Trophoblast cell (in vitro differentiated cells and primary cell): ENCODE data around the gene ABLIM1.
A peak's percentile ranks its signal among the peaks of the same experiment; 100 is the strongest.

ENCODE experiments used
- DNase-seq, 2 donors: peaks; one replicate each; pipeline ENCODE4 v3.0.0-alpha.2; 2016
- H2AFZ ChIP-seq: 2 replicates; pipeline ENCODE4 v1.6.1; 2013; ENCODE audit warnings: low read length, moderate library complexity, mild to moderate bottlenecking; ENCODE audit not compliant: insufficient read depth, poor library complexity
- H2AK5ac ChIP-seq: 2 replicates; pipeline ENCODE4 v1.6.1; 2013; ENCODE audit warnings: mild to moderate bottlenecking, low read length
- H2BK120ac ChIP-seq: 2 replicates; pipeline ENCODE4 v1.6.1; 2013; ENCODE audit warnings: low read length, mild to moderate bottlenecking, moderate library complexity; ENCODE audit not compliant: insufficient read depth, poor library complexity
- H2BK12ac ChIP-seq: 2 replicates; pipeline ENCODE4 v1.6.1; 2013; ENCODE audit warnings: mild to moderate bottlenecking, low read length, moderate library complexity
- H2BK5ac ChIP-seq: 2 replicates; pipeline ENCODE4 v1.6.1; 2013; ENCODE audit warnings: low read length, low read depth, moderate library complexity, mild to moderate bottlenecking; ENCODE audit not compliant: poor library complexity
- H3K14ac ChIP-seq: 2 replicates; pipeline ENCODE4 v1.6.1; 2013; ENCODE audit warnings: mild to moderate bottlenecking, low read length
- H3K18ac ChIP-seq: 2 replicates; pipeline ENCODE4 v1.6.1; 2013; ENCODE audit warnings: mild to moderate bottlenecking, low read length
- H3K23ac ChIP-seq: 2 replicates; pipeline ENCODE4 v1.6.1; 2013; ENCODE audit warnings: low read length
- H3K27ac ChIP-seq: 2 replicates; pipeline ENCODE4 v1.5.1; 2013; ENCODE audit warnings: low read depth, mild to moderate bottlenecking, inconsistent platforms, low read length, moderate library complexity
- H3K27me3 ChIP-seq: 2 replicates; pipeline ENCODE4 v1.6.1; 2013; ENCODE audit warnings: inconsistent platforms, mild to moderate bottlenecking, low read length, moderate library complexity; ENCODE audit not compliant: insufficient read depth
- H3K36me3 ChIP-seq, 2 experiments: 1 replicate in 1 of 2; 2 replicates in 1 of 2; pipeline ENCODE4 v1.6.1; 2013; ENCODE audit warnings: low read length in 2 of 2, mild to moderate bottlenecking in 2 of 2, moderate library complexity in 1 of 2; ENCODE audit not compliant: insufficient read depth in 2 of 2, control insufficient read depth in 1 of 2
- H3K4ac ChIP-seq: 2 replicates; pipeline ENCODE4 v1.6.1; 2013; ENCODE audit warnings: low read depth, mild to moderate bottlenecking, low read length, moderate library complexity
- H3K4me1 ChIP-seq, 2 experiments: 1 replicate in 1 of 2; 2 replicates in 1 of 2; pipeline ENCODE4 v1.6.1; 2013; ENCODE audit warnings: low read length in 2 of 2, mild to moderate bottlenecking in 2 of 2, moderate library complexity in 1 of 2; ENCODE audit not compliant: insufficient read depth in 2 of 2, control insufficient read depth in 1 of 2
- H3K4me2 ChIP-seq: 2 replicates; pipeline ENCODE4 v1.6.1; 2013; ENCODE audit warnings: inconsistent platforms, mild to moderate bottlenecking, low read length, moderate library complexity
- H3K4me3 ChIP-seq: 2 replicates; pipeline ENCODE4 v1.5.1; 2013; ENCODE audit warnings: mild to moderate bottlenecking, low read depth, low read length, inconsistent platforms
- H3K79me1 ChIP-seq: one replicate; pipeline ENCODE4 v1.6.1; 2013; ENCODE audit warnings: low read length
- H3K79me2 ChIP-seq: 2 replicates; pipeline ENCODE4 v1.6.1; 2013; ENCODE audit warnings: low read length, mild to moderate bottlenecking; ENCODE audit not compliant: control insufficient read depth, insufficient read depth, poor library complexity
- H3K9ac ChIP-seq: 2 replicates; pipeline ENCODE4 v1.6.1; 2013; ENCODE audit warnings: mild to moderate bottlenecking, low read length
- H3K9me3 ChIP-seq: 2 replicates; pipeline ENCODE4 v1.6.1; 2013; ENCODE audit warnings: low read depth, mild to moderate bottlenecking, control low read depth, inconsistent platforms, low read length; ENCODE audit not compliant: insufficient read depth
- H4K12ac ChIP-seq: 2 replicates; pipeline ENCODE4 v1.6.1; 2013; ENCODE audit warnings: low read depth, mild to moderate bottlenecking, low read length, moderate library complexity
- H4K8ac ChIP-seq: 2 replicates; pipeline ENCODE4 v1.6.1; 2013; ENCODE audit warnings: low read depth, mild to moderate bottlenecking, low read length, moderate library complexity
- H4K91ac ChIP-seq: one replicate; pipeline ENCODE4 v1.6.1; 2013; ENCODE audit warnings: low read depth, mild to moderate bottlenecking, low read length, moderate library complexity
- WGBS: extraction: QIAGEN DNeasy Blood & Tissue Kit; methylation state at CpG from one replicate; pipeline ENCODE4 v1.1.7; 2013; ENCODE audit warnings: missing lambda C conversion rate; ENCODE audit not compliant: insufficient read length, insufficient coverage; ENCODE audit errors: extremely low coverage; 5-methylcytosine and 5-hydroxymethylcytosine counted together

The ABLIM1 gene

DNA sequence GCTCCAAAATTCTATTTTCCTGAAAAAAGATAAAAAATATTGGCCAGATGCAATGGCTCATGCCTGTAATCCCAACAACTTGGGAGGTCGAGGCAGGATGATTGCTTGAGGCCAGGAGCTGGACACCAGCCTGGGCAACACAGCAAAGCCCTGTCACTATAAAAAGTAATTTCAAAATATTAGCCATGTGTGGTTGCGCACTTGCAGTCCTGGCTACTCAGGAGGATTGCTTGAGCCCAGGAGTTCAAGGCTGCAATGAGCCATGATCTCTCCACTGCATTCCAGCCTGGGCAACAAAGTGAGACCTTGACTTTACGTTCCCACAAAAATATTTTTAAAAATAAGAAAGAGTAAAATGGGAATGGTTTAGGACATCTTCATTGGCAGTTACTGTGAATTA lies 149.7 kb downstream of the ABLIM1 start:
- H2BK120ac ChIP-seq = no peak overlapping the region
- H3K14ac ChIP-seq = no peak overlapping the region
- no peak overlapping the region for H3K4ac ChIP-seq
- no peaks in the 10 kb centered on the region for H3K79me2 ChIP-seq
- H3K79me1 ChIP-seq = no peaks in the 10 kb centered on the region
- no peaks in the 10 kb centered on the region for H3K36me3 ChIP-seq
- H3K4me2 ChIP-seq = no peak overlapping the region
- H4K12ac ChIP-seq = no peak overlapping the region
- H2AFZ ChIP-seq = no peak overlapping the region
- DNase-seq = no peak
- no peak overlapping the region for H3K18ac ChIP-seq
- no peak overlapping the region for H4K91ac ChIP-seq
- H4K8ac ChIP-seq = no peak overlapping the region
- H2AK5ac ChIP-seq = no peak overlapping the region
- H3K27me3 ChIP-seq = no peaks in the 10 kb centered on the region
- no peaks in the 10 kb centered on the region for H3K9me3 ChIP-seq
- H3K9ac ChIP-seq = no peak overlapping the region
- WGBS = no CpG with 5 or more reads among the region's 3 CpGs
- no peak overlapping the region for H2BK12ac ChIP-seq
- peaks cover 3 to 7% of the 10 kb centered on the region in 2 experiments for H3K4me1 ChIP-seq
- H2BK5ac ChIP-seq = no peak overlapping the region
- H3K23ac ChIP-seq = no peak overlapping the region
- no peak overlapping the region for H3K27ac ChIP-seq
- no peak overlapping the region for H3K4me3 ChIP-seq

DNA sequence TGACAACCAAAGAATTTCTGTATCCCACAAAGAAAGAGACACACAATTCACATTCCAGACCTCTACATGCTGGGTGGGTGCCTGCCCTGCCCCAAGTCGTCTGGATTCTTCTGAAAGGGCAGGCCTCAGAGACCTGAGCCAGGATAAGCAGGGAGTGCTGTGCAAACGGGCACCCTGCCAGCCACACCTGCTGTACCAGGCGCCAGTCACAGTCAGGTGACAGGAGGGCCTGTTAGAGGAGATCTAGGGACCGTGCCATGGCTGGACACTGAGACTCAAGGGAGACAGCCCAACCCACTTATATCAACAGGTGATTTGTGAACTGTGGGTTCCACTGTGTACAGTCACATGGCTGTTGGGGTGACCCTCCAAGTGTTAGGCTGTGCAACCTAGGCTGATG lies 150.6 kb downstream of the ABLIM1 start:
- H3K4me1 ChIP-seq = peaks cover 3 to 7% of the 10 kb centered on the region in 2 experiments
- no peak overlapping the region for H2AK5ac ChIP-seq
- no peak overlapping the region for H3K4me2 ChIP-seq
- H3K79me1 ChIP-seq = no peaks in the 10 kb centered on the region
- no peak overlapping the region for H3K9ac ChIP-seq
- no peak overlapping the region for H2AFZ ChIP-seq
- no peak overlapping the region for H3K14ac ChIP-seq
- no peaks in the 10 kb centered on the region for H3K36me3 ChIP-seq
- WGBS = no CpG with 5 or more reads among the region's 4 CpGs
- no peak overlapping the region for H3K4me3 ChIP-seq
- H3K4ac ChIP-seq = no peak overlapping the region
- no peak overlapping the region for H2BK120ac ChIP-seq
- no peak overlapping the region for H2BK5ac ChIP-seq
- no peaks in the 10 kb centered on the region for H3K79me2 ChIP-seq
- H2BK12ac ChIP-seq = no peak overlapping the region
- no peaks in the 10 kb centered on the region for H3K9me3 ChIP-seq
- no peak overlapping the region for H3K27ac ChIP-seq
- no peak for DNase-seq
- no peak overlapping the region for H3K18ac ChIP-seq
- no peak overlapping the region for H4K8ac ChIP-seq
- H3K27me3 ChIP-seq = no peaks in the 10 kb centered on the region
- no peak overlapping the region for H3K23ac ChIP-seq
- H4K91ac ChIP-seq = no peak overlapping the region
- H4K12ac ChIP-seq = no peak overlapping the region

DNA sequence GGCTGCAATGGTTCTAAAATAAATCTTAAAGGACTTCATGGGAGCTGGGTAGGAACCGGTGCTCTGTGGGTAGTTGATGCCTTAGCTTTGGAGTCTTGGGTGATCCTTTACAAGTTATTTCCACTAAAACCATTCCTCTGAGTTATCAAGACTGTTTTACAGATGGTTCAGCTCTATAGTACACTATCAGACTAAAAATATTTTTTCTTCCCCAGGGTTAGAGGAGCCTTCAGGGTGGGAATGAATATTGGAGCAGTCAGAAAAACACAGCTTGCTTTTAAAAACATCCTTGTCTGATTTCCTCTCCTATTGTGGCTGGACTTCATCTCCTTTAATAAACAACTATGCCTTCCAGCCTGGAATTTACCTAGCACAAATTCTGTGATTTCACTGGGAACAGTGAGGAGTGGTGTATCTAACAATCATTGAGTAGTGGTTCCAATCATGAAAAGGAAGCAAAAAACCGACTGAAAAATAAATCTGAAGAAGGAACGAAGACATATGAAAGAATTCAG lies 151.1 kb downstream of the ABLIM1 start:
- DNase-seq = no peak

DNA sequence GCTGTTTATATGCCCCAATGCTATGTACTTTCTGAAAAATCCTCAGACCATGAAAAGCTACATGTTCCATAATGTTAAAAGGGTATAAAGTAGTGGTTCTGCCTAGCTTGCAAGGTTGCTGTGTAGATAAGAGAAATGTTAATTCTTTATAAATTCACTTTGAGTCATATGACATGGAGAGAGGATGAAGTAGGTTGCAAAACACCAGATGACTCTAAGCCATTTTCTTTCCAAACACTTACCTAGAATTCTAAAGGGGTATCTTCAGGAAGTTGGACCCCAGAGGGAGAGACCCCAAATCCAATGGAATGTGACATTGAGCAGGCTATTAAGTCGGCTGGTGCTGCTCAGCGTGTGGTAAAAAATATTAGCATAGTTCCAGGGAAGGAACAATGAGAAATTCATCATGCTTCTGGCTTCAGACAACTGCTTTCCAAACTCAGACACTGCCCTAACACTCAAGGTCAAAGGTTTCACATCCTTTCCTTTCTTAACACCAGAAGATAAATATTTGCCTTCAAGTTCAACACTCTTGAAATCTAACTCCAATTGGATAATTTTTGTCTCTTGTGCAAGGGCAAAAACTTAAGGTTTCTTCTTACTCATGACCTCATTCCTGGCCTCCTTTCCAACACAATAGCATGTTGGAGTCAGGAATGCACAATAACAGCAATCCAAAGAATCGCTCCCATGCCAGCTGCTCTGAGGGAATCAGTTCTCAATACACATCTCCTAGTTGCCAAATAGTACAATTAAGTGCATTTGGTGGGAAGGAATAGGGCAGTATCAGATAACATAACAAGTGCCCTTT lies 153.1 kb downstream of the ABLIM1 start:
- H4K91ac ChIP-seq = no peak overlapping the region
- H2BK5ac ChIP-seq = no peak overlapping the region
- no peaks in the 10 kb centered on the region for H3K27me3 ChIP-seq
- H3K36me3 ChIP-seq = no peaks in the 10 kb centered on the region
- no peak overlapping the region for H3K4me3 ChIP-seq
- H3K27ac ChIP-seq = no peak overlapping the region
- no peak overlapping the region for H4K8ac ChIP-seq
- H3K4ac ChIP-seq = no peak overlapping the region
- H3K14ac ChIP-seq = no peak overlapping the region
- H2AK5ac ChIP-seq = no peak overlapping the region
- no peak overlapping the region for H3K9ac ChIP-seq
- no peak overlapping the region for H2BK120ac ChIP-seq
- H3K9me3 ChIP-seq = no peaks in the 10 kb centered on the region
- H2AFZ ChIP-seq = no peak overlapping the region
- no peak overlapping the region for H3K18ac ChIP-seq
- no peaks in the 10 kb centered on the region for H3K79me1 ChIP-seq
- peaks cover 3 to 7% of the 10 kb centered on the region in 2 experiments for H3K4me1 ChIP-seq
- H2BK12ac ChIP-seq = no peak overlapping the region
- no peak overlapping the region for H4K12ac ChIP-seq
- no peak overlapping the region for H3K4me2 ChIP-seq
- no peaks in the 10 kb centered on the region for H3K79me2 ChIP-seq
- no CpG with 5 or more reads among the region's 3 CpGs for WGBS
- no peak overlapping the region for H3K23ac ChIP-seq
- DNase-seq = peak; percentile 51 to 60

More for the DNA sequence above, 151.1 kb downstream of the ABLIM1 start:
- H3K27me3 ChIP-seq = no peaks in the 10 kb centered on the region
- no peak overlapping the region for H2BK120ac ChIP-seq
- H3K23ac ChIP-seq = no peak overlapping the region
- H3K79me2 ChIP-seq = no peaks in the 10 kb centered on the region
- H2AFZ ChIP-seq = no peak overlapping the region
- no peak overlapping the region for H4K91ac ChIP-seq
- H4K8ac ChIP-seq = no peak overlapping the region
- no peaks in the 10 kb centered on the region for H3K9me3 ChIP-seq
- no peaks in the 10 kb centered on the region for H3K36me3 ChIP-seq
- WGBS = no CpG with 5 or more reads among the region's 3 CpGs
- H2AK5ac ChIP-seq = no peak overlapping the region
- H3K27ac ChIP-seq = no peak overlapping the region
- H3K4me3 ChIP-seq = no peak overlapping the region
- H3K4me2 ChIP-seq = no peak overlapping the region
- H3K4ac ChIP-seq = no peak overlapping the region
- H3K79me1 ChIP-seq = no peaks in the 10 kb centered on the region
- no peak overlapping the region for H3K14ac ChIP-seq
- H2BK12ac ChIP-seq = no peak overlapping the region
- no peak overlapping the region for H3K9ac ChIP-seq
- H3K18ac ChIP-seq = no peak overlapping the region
- peaks cover 3 to 7% of the 10 kb centered on the region in 2 experiments for H3K4me1 ChIP-seq
- H4K12ac ChIP-seq = no peak overlapping the region
- no peak overlapping the region for H2BK5ac ChIP-seq
